IPS-20b (cell line): Measurements from ENCODE around the gene RDH14.
A peak's percentile ranks its signal among the peaks of the same experiment; 100 is the strongest.

Experiments used
- H3K27ac ChIP-seq: one replicate; pipeline ENCODE4 v1.5.1; 2013; ENCODE audit warnings: low read length
- H3K27me3 ChIP-seq: 2 replicates; pipeline ENCODE4 v1.6.1; 2013; ENCODE audit warnings: mild to moderate bottlenecking, low read length, inconsistent platforms; ENCODE audit not compliant: insufficient read depth
- H3K36me3 ChIP-seq: 2 replicates; pipeline ENCODE4 v1.6.1; 2013; ENCODE audit warnings: low read depth, mild to moderate bottlenecking, inconsistent platforms, low read length, moderate library complexity; ENCODE audit not compliant: insufficient read depth
- H3K4me1 ChIP-seq: 2 replicates; pipeline ENCODE4 v1.6.1; 2013; ENCODE audit warnings: mild to moderate bottlenecking, control low read depth, inconsistent platforms, low read length, moderate library complexity; ENCODE audit not compliant: insufficient read depth
- H3K4me3 ChIP-seq: 2 replicates; pipeline ENCODE4 v1.5.1; 2013; ENCODE audit warnings: mild to moderate bottlenecking, low read length, inconsistent platforms
- H3K9ac ChIP-seq: 2 replicates; pipeline ENCODE4 v1.6.1; 2013; ENCODE audit warnings: low read depth, mild to moderate bottlenecking, inconsistent platforms, low read length, moderate library complexity
- H3K9me3 ChIP-seq: 2 replicates; pipeline ENCODE4 v1.6.1; 2013; ENCODE audit warnings: mild to moderate bottlenecking, low read depth, low read length, inconsistent platforms; ENCODE audit not compliant: insufficient read depth

The RDH14 gene

GRCh38 chr2:18593496-18593895 lies 33.0 kb upstream of the RDH14 start:
- no peaks in the 10 kb centered on the region for H3K36me3 ChIP-seq
- no peak overlapping the region for H3K27ac ChIP-seq
- H3K9me3 ChIP-seq = no peaks in the 10 kb centered on the region
- H3K27me3 ChIP-seq = no peaks in the 10 kb centered on the region
- no peaks in the 10 kb centered on the region for H3K4me1 ChIP-seq
- H3K4me3 ChIP-seq = no peak overlapping the region
- no peak overlapping the region for H3K9ac ChIP-seq

DNA sequence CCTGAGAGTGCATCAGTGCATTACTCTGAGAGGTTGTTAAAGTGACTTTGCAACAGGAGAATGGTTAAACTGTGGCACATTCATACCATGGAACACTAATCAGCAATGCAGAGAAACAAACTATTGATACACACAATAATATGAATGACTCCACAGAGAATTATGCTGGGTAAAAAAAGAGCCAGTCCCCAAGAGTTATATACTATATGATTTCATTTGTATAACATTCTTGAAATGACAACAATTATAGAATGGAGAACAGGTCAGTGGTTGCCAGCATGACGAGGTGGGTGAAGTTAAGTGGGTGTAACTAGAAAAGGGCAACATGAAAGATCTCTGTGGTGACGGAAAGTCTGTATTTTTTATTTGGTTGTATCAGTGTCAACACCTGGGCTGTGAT lies 31.9 kb upstream of the RDH14 start:
- Histone ChIP-seq H3K9me3 (no peaks in the 10 kb centered on the region), H3K4me1 (no peaks in the 10 kb centered on the region), H3K9ac (no peak overlapping the region), H3K36me3 (no peaks in the 10 kb centered on the region), H3K27ac (no peak overlapping the region), H3K27me3 (no peaks in the 10 kb centered on the region), H3K4me3 (no peak overlapping the region)

GRCh38 chr2:18589354-18589753 lies 28.9 kb upstream of the RDH14 start, which contains the start of gene NT5C1B:
Gene NT5C1B (minus strand): TSS chr2:18589569. CDS start chr2:18589468, 101 bp downstream.
- H3K27ac ChIP-seq = no peak within 1 kb of the TSS
- H3K27me3 ChIP-seq = no peaks in the 10 kb centered on the region
- no peak within 1 kb of the TSS for H3K4me3 ChIP-seq
- no peaks in the 10 kb centered on the region for H3K9me3 ChIP-seq
- no peaks in the 10 kb centered on the region for H3K4me1 ChIP-seq
- no peak within 1 kb of the TSS for H3K9ac ChIP-seq
- H3K36me3 ChIP-seq = no peaks in the 10 kb centered on the region

- Histone ChIP-seq H3K36me3 (no peaks in the 10 kb centered on the region), H3K9me3 (no peaks in the 10 kb centered on the region), H3K4me1 (no peaks in the 10 kb centered on the region), H3K27ac (no peak overlapping the region), H3K4me3 (no peak overlapping the region), H3K9ac (no peak overlapping the region), H3K27me3 (no peaks in the 10 kb centered on the region)
These were observed 28.3 kb upstream of the RDH14 start for GRCh38 chr2:18588802-18589201.

GRCh38 chr2:18588049-18588448 lies 27.6 kb upstream of the RDH14 start:
- H3K27ac ChIP-seq = no peak overlapping the region
- no peak overlapping the region for H3K4me3 ChIP-seq
- H3K9ac ChIP-seq = no peak overlapping the region

DNA sequence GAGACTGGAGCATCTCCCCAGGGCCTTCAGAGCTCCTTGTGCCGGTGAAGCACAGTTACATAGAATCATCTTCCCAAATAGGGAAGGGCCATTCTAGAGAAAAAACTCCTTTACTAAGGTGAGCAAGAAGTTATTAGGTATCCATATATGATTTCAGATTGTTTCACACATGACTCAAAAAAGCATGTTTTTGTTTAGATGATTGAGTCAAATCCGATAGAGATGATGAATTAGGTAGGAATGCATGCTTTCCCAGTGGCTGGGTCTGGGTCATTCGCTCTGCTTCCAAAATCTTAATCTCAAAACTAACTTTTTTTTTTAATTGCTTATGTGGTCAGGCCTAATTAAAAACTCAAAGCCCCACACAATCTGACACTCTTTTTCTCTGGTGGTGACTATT lies 25.1 kb upstream of the RDH14 start:
- H3K4me3 ChIP-seq = no peak overlapping the region
- no peak overlapping the region for H3K9ac ChIP-seq
- no peaks in the 10 kb centered on the region for H3K27me3 ChIP-seq
- H3K36me3 ChIP-seq = no peaks in the 10 kb centered on the region
- H3K27ac ChIP-seq = no peak overlapping the region
- no peaks in the 10 kb centered on the region for H3K4me1 ChIP-seq
- no peaks in the 10 kb centered on the region for H3K9me3 ChIP-seq

More at GRCh38 chr2:18588049-18588448, 27.6 kb upstream of the RDH14 start:
- H3K36me3 ChIP-seq = no peaks in the 10 kb centered on the region
- H3K9me3 ChIP-seq = no peaks in the 10 kb centered on the region
- no peaks in the 10 kb centered on the region for H3K27me3 ChIP-seq
- no peaks in the 10 kb centered on the region for H3K4me1 ChIP-seq

DNA sequence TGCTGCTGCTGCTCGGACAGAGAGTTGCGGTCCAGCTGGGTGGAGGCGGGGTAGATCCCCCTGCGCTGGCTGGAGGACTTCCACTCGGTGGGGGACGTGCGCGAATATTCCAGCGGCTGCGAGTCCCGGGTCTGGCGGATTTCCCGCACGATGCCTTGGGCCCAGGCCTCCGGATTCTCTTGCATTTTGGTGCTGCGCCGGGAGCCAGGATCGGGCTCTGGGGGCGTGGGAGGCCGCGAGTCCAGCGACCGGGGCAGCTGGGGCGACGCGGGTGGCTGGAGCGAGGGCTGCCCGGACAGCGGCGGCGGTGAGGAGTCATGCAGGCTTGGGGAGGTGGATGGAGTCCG lies 24.1 kb upstream of the RDH14 start:
- no peaks in the 10 kb centered on the region for H3K36me3 ChIP-seq
- H3K4me3 ChIP-seq = no peak overlapping the region
- H3K9ac ChIP-seq = no peak overlapping the region
- no peak overlapping the region for H3K27ac ChIP-seq
- no peaks in the 10 kb centered on the region for H3K27me3 ChIP-seq
- H3K9me3 ChIP-seq = no peaks in the 10 kb centered on the region
- no peaks in the 10 kb centered on the region for H3K4me1 ChIP-seq

DNA sequence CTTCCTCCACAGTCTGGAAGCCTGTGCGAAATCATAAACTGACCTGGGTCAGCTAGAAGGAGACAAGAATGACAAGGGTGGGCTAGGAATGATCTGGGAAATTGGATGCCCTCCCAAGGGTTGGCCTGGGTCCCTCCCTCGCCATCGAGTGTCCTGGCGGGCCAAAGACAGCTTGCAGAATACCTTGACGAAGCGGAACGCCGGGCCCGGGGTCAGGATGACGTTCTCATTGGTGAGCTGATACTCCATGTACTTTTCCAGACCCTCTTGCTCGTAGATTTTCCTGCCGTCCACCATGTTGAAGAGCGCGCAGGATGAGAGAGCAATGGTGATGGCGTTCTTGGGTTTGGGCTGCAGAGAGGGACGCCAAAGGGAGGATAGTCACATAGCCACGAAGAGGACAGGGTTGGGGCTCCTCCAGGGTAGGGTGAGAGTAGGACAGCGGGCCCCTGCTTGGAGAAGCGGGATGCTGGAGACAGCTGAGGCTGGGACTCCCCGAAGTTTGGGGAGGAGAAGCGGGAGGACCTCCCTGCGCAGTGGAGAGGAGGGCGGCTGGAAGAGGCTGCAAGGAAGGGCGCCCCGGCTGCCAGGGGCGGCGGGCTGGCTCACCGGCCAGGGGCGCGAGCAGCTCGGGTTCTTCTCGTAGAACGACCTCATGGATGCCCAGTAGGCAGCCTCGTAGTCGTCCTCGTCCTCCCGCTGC lies 23.6 kb upstream of the RDH14 start:
- H3K36me3 ChIP-seq = no peaks in the 10 kb centered on the region
- H3K9me3 ChIP-seq = no peaks in the 10 kb centered on the region
- no peak overlapping the region for H3K4me3 ChIP-seq
- no peak overlapping the region for H3K9ac ChIP-seq
- no peak overlapping the region for H3K27ac ChIP-seq
- no peaks in the 10 kb centered on the region for H3K4me1 ChIP-seq
- no peaks in the 10 kb centered on the region for H3K27me3 ChIP-seq

DNA sequence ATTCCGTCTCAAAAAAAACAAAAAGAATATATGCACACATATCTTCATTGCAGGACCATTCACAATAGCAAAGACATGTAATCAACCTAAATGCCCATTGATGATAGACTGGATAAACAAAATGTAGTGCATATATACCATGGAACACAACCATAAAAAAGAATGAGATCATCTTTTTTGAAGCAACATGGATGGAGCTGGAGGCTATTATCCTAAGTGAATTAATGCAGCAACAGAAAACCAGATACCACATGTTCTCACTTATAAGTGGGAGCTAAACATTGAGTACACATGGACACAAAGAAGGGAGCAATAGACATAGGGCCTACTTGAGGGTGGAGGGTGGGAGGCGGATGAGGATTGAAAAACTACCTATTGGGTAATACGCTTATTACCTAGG lies 20.2 kb upstream of the RDH14 start:
- Histone ChIP-seq H3K27me3 (no peaks in the 10 kb centered on the region), H3K9ac (no peak overlapping the region), H3K36me3 (no peaks in the 10 kb centered on the region), H3K9me3 (no peaks in the 10 kb centered on the region), H3K4me1 (no peaks in the 10 kb centered on the region), H3K27ac (no peak overlapping the region), H3K4me3 (no peak overlapping the region)

DNA sequence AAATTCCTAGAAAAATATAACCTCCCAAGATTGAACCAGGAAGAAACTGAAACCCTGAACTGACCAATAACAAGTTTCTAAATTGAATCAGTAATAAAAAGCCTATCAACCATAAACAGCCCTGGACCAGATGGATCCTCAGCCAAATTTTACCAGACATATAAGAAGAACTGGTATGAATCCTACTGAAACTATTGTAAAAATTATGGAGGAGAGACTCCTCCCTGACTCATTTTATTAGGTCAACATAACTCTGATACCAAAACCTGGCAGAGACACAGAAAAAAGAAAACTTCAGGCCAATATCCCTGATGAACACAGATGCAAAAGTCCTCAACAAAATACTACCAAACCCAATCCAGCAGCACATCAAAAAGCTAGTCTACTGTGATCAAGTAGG lies 17.6 kb upstream of the RDH14 start:
- H3K36me3 ChIP-seq = no peaks in the 10 kb centered on the region
- no peak overlapping the region for H3K9ac ChIP-seq
- H3K9me3 ChIP-seq = no peaks in the 10 kb centered on the region
- H3K27me3 ChIP-seq = no peaks in the 10 kb centered on the region
- no peak overlapping the region for H3K27ac ChIP-seq
- no peaks in the 10 kb centered on the region for H3K4me1 ChIP-seq
- no peak overlapping the region for H3K4me3 ChIP-seq

GRCh38 chr2:18566145-18566769 lies 5.8 kb upstream of the RDH14 start:
- Histone ChIP-seq H3K4me3 (no peak overlapping the region), H3K27ac (no peak overlapping the region), H3K36me3 (no peaks in the 10 kb centered on the region), H3K4me1 (peaks cover 4% of the 10 kb centered on the region; the same call in 1 of the 2 replicates), H3K27me3 (no peaks in the 10 kb centered on the region), H3K9me3 (no peaks in the 10 kb centered on the region), H3K9ac (no peak overlapping the region)

DNA sequence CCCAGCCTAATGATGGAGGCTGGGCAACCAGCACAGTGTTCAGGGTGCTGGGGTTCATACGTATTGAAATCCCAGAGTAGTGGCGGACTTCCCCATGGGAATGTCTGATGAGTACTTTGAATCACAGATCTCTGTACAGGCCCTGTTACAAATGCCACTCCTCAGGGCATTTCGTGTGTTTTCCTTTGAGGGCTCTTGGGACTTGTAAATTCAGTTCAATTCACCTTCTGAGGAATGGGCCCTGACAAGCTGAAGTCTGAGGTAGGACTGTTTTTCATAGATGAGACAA lies 288 bp upstream of the RDH14 start:
- Histone ChIP-seq H3K9me3 (no peaks in the 10 kb centered on the region), H3K27me3 (no peaks in the 10 kb centered on the region), H3K9ac (peak overlapping the region; percentile 69; the same call in 1 of the 2 replicates), H3K36me3 (peaks cover under 1% of the 10 kb centered on the region; the same call in 1 of the 2 replicates), H3K27ac (peak overlapping the region; percentile 13), H3K4me1 (peaks cover 17% of the 10 kb centered on the region; the same call in 1 of the 2 replicates), H3K4me3 (peak overlapping the region; percentile 93)
